SJSA1 (cell line): ENCODE results near the gene TBCEL. TPM values are rescaled to one million over a fixed set of nuclear protein-coding genes. Genes with fewer than 3 reads are reported as not detected.
"Not testable (repeated sequence)": the region's sequence is repeated elsewhere in the genome, so short reads cannot be mapped to it uniquely, and the experiment has no call there.

Experiments
- DNase-seq, 2 experiments: peaks; one replicate each; pipeline ENCODE4 v3.0.0-alpha.2; 2015 to 2020; ENCODE audit warnings: low spot score in 2 of 2, low read depth in 1 of 2
- H3K27ac ChIP-seq: fragments of 250-450 bp; sonication (Bioruptor Pico); 2 replicates; pipeline ENCODE4 v1.5.1; 2020; ENCODE audit warnings: mild to moderate bottlenecking, moderate library complexity
- H3K27me3 ChIP-seq: fragments of 250-450 bp; sonication (Bioruptor Pico); replicated peaks from 2 replicates; pipeline ENCODE4 v1.5.1; 2020; ENCODE audit warnings: mild to moderate bottlenecking, moderate library complexity
- H3K36me3 ChIP-seq: fragments of 250-450 bp; sonication (Bioruptor Pico); 2 replicates; pipeline ENCODE4 v1.5.1; 2020; ENCODE audit warnings: mild to moderate bottlenecking
- H3K4me1 ChIP-seq: fragments of 250-450 bp; sonication (Bioruptor Pico); replicated peaks from 2 replicates; pipeline ENCODE4 v1.6.1; 2021; ENCODE audit warnings: mild to moderate bottlenecking
- H3K4me3 ChIP-seq: fragments of 250-450 bp; sonication (Bioruptor Pico); 2 replicates; pipeline ENCODE4 v1.5.1; 2020; ENCODE audit warnings: mild to moderate bottlenecking
- H3K9me3 ChIP-seq: fragments of 250-450 bp; sonication (Bioruptor Pico); replicated peaks from 2 replicates; pipeline ENCODE4 v1.5.1; 2020; ENCODE audit warnings: mild to moderate bottlenecking
- total RNA-seq: library from RNA; depleted of rRNA; stranded (reverse); fragments of >200 nt; shearing (Covaris generic); gene quantifications from 2 replicates; pipeline ENCODE4 v1.2.3, GENCODE V29; 2014

Gene TBCEL
- total RNA-seq, 1 experiment from 2014 or later = 9.7 TPM

DNA sequence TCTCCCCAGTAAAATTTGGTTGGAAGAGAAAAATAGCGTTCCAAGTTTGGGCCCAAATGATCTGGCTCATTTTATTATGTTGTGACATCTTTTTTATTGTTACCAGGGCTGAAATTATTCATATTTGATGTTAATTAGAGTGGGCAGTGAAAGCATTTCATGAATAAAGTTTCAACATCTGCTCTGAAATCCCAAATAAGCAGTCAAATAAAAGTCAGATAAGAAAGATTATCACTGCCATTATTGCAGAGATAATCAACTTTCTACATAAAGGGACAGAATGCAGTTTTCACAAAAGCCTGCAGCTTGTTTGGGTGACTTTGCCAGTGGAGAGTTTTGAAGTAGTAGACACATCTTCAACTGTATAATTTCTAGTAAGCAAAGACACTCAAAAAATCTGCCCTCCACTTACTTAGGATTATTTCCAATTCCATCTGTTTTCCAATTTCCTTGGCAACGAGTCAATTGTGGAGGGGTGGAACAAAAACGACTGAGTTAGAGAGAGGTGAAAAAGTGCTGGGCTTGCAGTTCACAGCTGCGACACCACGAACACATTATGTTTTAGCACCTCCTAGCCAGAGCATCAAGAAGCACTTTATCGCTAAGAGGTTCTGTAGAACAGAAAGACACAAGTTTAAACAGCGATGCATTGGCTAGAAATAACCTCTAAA, 86.1 kb downstream of the TBCEL start:
- Histone ChIP-seq H3K27me3 (peaks cover 7% of the 10 kb centered on the region; the same call in 1 of the 2 replicates), H3K4me1 (no peaks in the 10 kb centered on the region), H3K27ac (no peak overlapping the region), H3K9me3 (no peaks in the 10 kb centered on the region), H3K4me3 (no peak overlapping the region), H3K36me3 (no peaks in the 10 kb centered on the region)
- DNase-seq = no peak

DNA sequence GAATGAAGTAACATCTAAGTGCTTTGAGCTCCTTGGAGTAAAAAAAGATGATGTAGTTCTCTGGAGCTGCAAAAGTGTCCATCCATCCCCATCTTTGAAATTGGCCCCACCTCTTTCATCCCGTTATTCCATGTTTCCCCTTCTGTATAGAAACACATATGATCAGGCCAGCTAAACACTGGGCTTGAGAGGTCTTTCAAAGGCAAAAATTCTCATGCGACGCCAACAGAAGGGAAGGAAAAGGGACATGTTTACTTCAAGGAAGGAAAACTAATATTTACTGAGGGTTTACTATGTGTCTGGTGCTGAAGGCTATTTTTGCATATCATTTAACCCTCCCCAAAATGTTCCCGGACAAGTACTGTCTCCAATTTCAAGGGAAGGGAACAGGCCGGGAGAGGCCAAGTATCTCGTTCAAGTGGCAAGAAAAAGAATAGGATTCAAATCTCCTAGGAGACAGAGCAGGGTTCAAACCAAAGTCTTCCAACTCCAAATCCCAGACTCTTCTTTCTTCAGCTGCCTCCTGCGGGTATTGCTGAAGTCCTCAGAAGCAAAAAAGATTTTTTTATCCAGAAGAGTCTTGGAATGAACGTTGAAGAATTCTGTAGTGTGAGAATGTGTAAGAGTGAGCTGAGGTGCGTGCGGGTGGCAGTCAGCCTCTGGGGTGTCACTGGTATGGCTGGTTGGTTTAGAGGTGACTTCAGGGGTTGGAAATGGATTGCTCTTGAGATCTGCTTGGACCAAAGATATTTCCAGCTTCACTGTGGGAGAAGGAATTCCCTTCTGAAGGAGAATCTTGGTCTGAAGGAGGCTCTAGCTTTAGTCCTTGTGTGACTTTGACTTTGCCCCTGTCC, 87.2 kb downstream of the TBCEL start:
- Histone ChIP-seq H3K4me3 (no peak overlapping the region), H3K4me1 (no peaks in the 10 kb centered on the region), H3K36me3 (no peaks in the 10 kb centered on the region), H3K27me3 (peaks cover 7% of the 10 kb centered on the region; the same call in 1 of the 2 replicates), H3K27ac (no peak overlapping the region), H3K9me3 (no peaks in the 10 kb centered on the region)
- DNase-seq = no peak

DNA sequence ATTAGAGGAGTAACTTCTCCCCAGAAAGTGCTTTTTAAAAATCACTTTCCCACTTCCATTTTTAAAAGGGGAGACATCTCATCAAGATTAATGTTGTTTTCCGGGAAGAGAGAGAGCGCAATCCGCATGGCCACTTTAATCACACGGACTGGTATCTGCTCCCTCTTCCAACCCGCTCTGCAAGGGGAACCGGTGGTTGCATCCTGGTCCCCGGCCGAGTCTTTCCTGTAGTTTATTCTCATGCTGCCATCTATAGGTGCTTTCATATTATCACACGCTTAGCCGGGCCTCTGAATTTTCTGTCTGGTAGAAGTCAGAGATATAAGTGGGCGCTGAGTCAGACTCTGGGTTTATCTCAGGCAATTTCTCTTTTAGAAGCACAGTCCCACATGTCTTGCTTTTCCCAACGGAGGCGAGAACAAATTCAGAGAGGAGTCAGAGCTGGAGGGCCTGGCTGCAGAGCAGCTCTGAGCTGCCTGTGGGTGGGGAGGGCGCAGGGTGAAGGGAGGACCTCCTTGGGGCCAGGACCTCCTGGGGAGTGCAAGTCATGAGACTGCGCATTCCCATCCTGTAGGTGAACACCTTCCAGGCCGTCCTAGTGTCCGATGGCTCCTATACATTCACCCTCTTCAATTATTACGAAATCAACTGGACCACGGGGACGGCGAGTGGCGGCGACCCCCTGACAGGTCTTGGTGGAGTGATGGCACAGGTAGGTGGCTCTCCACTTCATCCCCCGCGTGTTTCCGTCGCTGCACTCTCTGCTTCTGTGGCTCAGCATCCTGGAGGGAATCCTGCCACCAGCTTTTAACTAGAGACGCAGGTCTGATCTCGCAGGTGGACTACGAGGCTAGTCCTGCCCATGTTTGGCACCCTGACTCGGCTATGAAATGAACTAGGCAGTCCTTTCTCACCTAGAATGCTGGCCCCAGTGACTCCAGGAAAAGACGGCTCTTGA, 88.9 kb downstream of the TBCEL start:
- H3K9me3 ChIP-seq = no peaks in the 10 kb centered on the region
- peak; percentile 49 to 52 for DNase-seq
- no peak overlapping the region for H3K4me3 ChIP-seq
- H3K4me1 ChIP-seq = no peaks in the 10 kb centered on the region
- H3K27me3 ChIP-seq = peaks cover 7% of the 10 kb centered on the region; the same call in 1 of the 2 replicates
- H3K36me3 ChIP-seq = no peaks in the 10 kb centered on the region
- no peak overlapping the region for H3K27ac ChIP-seq

DNA sequence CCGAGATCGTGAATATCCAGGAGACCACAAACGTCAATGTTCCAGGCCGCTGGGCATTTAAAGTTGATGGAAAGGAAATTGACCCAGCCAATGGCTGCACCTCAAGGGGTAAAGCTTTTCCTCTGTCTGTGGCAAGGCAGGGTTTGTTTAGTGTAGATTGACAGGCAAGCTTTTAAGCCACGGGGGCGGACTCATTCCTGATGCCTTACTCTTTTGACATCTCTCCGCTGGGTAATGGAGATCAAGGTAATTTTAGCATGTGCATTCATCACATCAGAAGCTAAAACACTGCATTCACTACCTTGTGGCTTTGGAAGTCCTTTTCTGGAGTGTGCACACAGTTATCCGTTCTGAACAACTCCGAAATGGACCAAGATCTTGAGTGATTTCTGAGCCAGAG, 89.7 kb downstream of the TBCEL start:
- DNase-seq = no peak
- Histone ChIP-seq H3K36me3 (no peaks in the 10 kb centered on the region), H3K4me1 (no peaks in the 10 kb centered on the region), H3K27ac (no peak overlapping the region), H3K9me3 (no peaks in the 10 kb centered on the region), H3K27me3 (peaks cover 7% of the 10 kb centered on the region; the same call in 1 of the 2 replicates), H3K4me3 (no peak overlapping the region)

DNA sequence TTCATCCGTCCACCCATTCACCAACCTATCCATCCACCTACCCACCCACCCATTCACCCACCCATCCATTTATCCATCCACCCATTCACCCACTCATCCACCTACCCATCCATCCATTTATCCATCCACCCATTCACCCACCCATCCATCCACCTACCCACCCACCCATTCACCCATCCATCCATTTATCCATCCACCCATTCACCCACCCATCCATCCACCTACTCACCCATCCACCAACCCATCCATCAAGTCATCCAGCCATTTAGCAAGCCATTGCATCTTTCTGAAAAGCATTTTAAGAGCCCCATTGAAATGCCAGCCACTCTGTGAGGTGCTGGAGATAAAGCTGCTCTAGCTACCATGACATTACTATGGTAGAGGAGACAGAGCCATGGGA, 91.1 kb downstream of the TBCEL start:
- DNase-seq, H3K27ac ChIP-seq, H3K9me3 ChIP-seq, H3K4me1 ChIP-seq, H3K36me3 ChIP-seq, H3K4me3 ChIP-seq, H3K27me3 ChIP-seq: not testable (repeated sequence)

DNA sequence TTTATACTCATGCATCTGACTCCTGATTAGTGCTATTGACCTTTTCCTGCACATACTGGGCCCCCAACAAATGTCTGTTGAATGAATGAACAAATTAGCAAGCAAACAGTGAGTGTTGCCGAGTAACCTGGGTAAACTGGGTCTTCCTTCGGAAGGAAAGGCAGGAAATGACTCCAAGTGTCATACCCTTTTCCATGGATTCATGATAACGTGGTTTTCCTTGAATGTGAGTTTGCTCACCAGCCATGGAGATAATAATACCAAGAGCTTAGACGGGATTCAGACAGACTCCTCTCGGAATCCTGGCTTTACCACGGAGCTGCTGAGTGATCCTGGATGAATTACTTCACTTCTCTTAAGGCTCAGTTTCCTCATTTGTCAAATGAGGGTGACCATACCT, 93.9 kb downstream of the TBCEL start:
- no peaks in the 10 kb centered on the region for H3K27me3 ChIP-seq

DNA sequence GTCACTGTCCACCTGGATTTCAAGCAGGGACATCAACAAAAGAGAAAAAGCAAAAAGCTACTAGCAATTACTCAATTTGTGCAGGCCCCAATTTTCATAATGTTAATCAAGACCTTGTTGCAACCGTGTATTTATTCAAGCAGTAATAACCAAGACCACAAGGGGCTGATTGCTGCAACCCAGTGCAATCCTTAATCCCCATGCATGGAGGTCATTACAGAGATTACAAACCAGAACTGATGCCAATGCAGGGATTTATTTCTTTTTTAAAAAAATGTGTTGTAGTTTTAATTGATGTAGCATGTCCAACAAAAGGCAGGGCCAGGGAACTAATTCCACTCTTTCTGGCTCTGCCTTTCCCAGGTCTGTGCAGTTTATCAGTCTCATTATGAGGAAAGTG, 95.5 kb downstream of the TBCEL start:
- Histone ChIP-seq H3K4me3 (no peak overlapping the region), H3K27me3 (no peaks in the 10 kb centered on the region), H3K36me3 (no peaks in the 10 kb centered on the region), H3K4me1 (no peaks in the 10 kb centered on the region), H3K27ac (no peak overlapping the region), H3K9me3 (no peaks in the 10 kb centered on the region)
- DNase-seq = no peak

More for the DNA sequence above, 93.9 kb downstream of the TBCEL start:
- H3K9me3 ChIP-seq = no peaks in the 10 kb centered on the region
- H3K36me3 ChIP-seq = no peaks in the 10 kb centered on the region
- H3K27ac ChIP-seq = no peak overlapping the region
- no peak for DNase-seq
- no peaks in the 10 kb centered on the region for H3K4me1 ChIP-seq
- no peak overlapping the region for H3K4me3 ChIP-seq

DNA sequence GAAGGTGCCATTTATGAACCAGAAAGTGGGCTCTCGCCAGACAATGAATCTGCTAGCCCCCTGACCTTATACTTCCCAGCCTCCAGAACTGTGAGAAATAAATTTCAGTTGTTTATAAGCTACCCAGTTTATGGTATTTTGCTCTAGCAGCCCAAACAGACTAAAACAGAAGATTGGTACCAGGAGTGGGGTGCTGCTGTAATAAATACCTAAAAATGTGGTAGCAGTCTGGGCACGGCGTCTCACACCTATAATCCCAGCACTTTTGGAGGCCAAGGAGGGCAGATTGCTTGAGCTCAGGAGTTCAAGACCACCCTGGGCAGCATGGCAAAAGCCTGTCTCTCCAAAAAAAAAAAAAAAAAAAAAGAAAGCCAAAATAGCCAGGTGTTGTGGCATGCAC, 98.4 kb downstream of the TBCEL start:
- Histone ChIP-seq H3K4me3 (no peak overlapping the region), H3K36me3 (no peaks in the 10 kb centered on the region), H3K4me1 (no peaks in the 10 kb centered on the region), H3K9me3 (no peaks in the 10 kb centered on the region), H3K27ac (no peak overlapping the region), H3K27me3 (no peaks in the 10 kb centered on the region)
- no peak for DNase-seq

DNA sequence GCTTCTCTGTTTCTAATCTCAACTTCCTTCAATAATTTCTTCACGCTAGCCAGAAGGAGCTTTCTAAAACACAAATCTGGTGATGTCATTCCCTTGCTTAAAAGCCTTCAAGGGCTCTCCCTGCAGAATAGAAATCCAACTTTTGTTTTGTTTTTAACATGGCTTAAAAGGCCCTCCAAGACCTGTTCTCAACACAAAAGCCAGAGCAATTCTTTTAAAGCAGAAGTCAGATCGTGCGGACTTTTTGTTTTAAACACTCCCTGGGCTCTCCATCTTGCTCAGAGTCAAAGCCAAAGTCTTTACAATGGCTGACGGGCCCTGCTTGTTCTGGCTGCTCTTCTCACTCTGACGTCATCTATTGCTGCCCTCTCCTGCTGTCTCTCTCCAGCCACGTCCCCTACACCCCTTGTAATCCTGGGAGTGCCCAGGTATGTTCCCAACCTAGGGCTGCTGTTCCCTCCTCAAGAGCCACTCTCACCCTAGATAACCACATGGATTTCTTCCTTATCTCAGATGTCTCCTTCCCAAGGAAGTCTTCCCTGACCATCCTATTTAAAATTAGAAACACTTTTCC, 99.7 kb downstream of the TBCEL start:
- H3K36me3 ChIP-seq = no peaks in the 10 kb centered on the region
- no peak for DNase-seq
- H3K4me1 ChIP-seq = no peaks in the 10 kb centered on the region
- H3K4me3 ChIP-seq = no peak overlapping the region
- no peaks in the 10 kb centered on the region for H3K27me3 ChIP-seq
- H3K9me3 ChIP-seq = no peaks in the 10 kb centered on the region
- H3K27ac ChIP-seq = no peak overlapping the region

DNA sequence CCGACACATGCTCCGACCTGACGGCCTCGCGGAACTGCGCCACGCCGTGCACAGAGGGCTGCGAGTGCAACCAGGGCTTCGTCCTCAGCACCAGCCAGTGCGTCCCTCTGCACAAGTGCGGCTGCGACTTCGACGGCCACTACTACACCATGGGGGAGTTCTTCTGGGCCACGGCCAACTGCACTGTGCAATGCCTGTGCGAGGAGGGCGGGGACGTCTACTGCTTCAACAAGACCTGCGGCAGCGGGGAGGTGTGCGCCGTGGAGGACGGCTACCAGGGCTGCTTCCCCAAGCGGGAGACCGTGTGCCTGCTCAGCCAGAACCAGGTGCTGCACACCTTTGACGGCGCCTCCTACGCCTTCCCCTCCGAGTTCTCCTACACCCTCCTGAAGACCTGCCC, 103.9 kb downstream of the TBCEL start:
- H3K9me3 ChIP-seq = no peaks in the 10 kb centered on the region
- H3K27me3 ChIP-seq = no peaks in the 10 kb centered on the region
- H3K4me3 ChIP-seq = no peak overlapping the region
- no peak for DNase-seq
- no peaks in the 10 kb centered on the region for H3K36me3 ChIP-seq
- H3K27ac ChIP-seq = no peak overlapping the region
- H3K4me1 ChIP-seq = peaks cover 4% of the 10 kb centered on the region; the same call in 1 of the 2 replicates

DNA sequence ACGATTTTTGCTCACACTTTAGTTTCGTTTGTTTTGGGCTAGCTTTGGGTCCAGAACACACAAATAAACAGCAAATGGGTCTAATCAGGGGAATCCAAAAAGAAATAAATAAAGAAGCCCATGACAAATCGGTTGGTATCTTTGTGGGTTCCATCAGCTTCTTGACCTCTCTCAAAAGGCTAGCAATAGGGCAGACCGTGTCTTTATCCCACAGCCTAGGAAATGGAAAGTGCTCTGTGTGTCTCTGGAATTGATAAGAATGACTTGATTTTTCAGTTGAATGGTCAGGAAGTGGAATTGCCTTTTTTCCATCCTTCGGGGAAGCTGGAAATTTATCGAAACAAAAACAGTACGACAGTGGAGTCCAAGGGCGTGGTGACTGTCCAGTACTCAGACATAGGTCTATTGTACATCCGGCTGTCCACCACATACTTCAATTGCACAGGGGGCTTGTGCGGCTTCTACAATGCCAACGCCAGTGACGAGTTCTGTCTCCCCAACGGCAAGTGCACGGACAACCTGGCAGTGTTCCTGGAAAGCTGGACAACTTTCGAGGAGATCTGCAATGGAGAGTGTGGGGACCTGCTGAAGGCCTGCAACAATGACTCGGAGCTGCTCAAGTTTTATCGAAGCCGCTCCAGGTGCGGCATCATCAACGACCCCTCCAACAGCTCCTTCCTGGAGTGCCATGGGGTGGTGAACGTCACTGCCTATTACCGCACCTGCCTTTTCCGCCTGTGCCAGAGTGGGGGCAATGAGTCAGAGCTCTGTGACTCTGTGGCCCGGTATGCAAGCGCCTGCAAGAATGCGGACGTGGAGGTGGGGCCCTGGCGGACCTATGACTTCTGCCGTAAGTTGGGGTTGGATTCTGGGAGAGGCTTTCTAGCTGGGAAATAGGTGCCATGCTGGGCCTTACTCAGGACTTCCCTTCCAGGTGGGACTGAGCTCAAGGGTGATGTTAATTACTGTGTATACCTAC, 105.7 kb downstream of the TBCEL start:
- Histone ChIP-seq H3K4me1 (peaks cover 4% of the 10 kb centered on the region; the same call in 1 of the 2 replicates), H3K27ac (no peak overlapping the region), H3K36me3 (no peaks in the 10 kb centered on the region), H3K4me3 (no peak overlapping the region), H3K9me3 (no peaks in the 10 kb centered on the region), H3K27me3 (no peaks in the 10 kb centered on the region)
- no peak for DNase-seq

DNA sequence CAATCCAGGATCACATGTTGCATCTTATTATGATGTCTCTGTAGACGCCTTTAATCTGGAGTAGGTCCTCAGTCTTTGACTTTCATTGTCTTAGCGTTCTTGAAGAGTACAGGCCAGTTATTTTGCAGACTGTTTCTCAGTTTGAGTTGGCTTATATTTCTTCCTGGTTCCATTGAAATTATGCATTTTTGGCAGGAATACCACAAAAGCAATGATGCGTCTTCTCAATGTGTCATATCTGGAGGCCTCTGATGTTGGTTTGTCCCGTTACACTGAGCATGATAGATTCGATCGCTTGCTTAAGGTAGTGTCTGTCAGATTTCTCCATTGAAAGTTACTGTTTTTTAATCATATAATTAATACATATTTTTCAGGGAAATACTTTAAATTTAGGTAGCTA, 107.8 kb downstream of the TBCEL start:
- Histone ChIP-seq H3K4me1 (peaks cover 4% of the 10 kb centered on the region; the same call in 1 of the 2 replicates), H3K27ac (no peak overlapping the region), H3K9me3 (no peaks in the 10 kb centered on the region), H3K36me3 (no peaks in the 10 kb centered on the region), H3K4me3 (no peak overlapping the region), H3K27me3 (no peaks in the 10 kb centered on the region)
- no peak for DNase-seq
